ENCODE measurements around the gene PDLIM5.
"Not testable (repeated sequence)": the region's sequence is repeated elsewhere in the genome, so short reads cannot be mapped to it uniquely, and the experiment has no call there.

The PDLIM5 gene

GRCh38 chr4:94531991-94532789 is 80.4 kb downstream of the PDLIM5 start:
- DNase-seq, result no peak

DNA sequence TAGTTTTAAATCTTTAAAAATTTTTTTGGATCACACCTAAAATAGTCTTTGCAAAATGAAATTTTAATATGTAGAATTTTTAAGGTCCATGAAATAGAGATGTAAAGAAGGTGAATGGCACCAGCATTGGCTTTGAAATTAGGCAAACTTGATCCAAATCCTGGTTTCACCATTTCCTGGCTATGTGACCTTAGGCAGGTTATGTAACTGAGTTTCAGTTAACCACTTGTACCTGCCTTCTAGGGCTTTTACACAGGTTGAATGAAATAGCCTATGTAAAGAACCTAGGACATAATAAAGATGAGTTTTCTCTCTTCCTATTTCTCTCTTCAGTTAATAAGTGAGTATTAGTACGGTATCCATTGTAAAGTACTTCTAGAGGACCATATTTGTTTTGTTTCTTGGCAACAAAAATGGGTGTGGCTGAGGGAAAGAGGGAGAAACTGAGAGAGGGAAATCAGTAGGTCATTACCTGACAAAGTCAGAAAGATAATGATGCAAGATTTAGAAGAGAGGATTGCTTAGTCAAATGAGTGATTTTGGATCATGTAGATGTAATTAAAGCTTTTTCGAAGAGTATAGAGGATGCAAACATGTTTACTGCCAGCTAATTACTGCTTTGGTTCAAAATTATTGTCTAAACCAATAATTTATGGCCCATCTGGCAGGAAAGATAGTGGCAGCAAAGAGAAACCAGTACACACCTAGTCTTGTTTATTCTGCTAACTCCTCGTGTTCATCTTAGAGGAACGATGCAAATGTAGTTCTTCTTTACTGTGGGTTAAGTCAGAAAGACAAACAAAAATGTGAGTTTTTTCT is 81.9 kb downstream of the PDLIM5 start:
- no peak for DNase-seq

- DNase-seq, result no peak
Measured at GRCh38 chr4:94534401-94535312, 82.9 kb downstream of the PDLIM5 start.

GRCh38 chr4:94536049-94536448 is 84.3 kb downstream of the PDLIM5 start:
- DNase-seq, result no peak

DNA sequence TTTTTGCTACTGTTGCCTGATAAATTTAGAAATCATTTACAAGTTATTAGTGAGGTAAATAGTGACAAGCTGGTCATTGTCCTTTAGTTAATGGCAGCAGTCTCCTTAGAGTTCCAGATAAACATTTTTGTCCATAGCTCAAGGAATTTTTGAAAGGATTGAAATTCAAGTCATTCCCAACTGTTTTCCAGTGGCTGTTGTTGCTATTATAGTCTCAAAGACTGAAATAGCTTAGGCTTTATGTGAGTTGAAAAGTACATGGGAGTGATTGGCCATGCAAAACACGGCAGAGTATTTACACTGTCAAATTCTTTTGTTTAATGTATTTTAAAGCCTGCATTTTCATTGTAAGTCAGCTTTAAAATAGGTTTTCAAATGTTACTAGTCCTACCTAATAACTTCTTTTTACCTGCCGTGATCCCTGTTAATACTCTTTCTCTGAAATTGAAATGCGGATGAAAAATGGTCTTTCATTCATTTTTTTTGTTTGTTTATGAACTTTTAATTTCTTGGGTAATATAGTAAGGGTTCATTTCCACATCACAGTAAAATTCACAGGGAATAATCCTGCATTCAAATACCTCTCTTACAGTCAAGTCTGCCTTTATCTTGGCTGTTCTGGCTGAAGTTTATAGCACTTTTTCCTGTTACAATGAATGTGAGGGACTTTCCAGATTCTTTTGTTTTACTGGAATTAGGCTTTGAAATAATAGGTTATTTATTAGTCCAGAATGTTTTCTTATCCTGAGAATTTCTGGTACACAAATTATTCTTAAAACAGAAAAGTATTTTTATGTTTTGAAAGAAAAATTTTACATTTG is 85.1 kb downstream of the PDLIM5 start:
- no peak for DNase-seq

GRCh38 chr4:94537921-94538628 is 86.3 kb downstream of the PDLIM5 start:
- DNase-seq, result no peak

DNA sequence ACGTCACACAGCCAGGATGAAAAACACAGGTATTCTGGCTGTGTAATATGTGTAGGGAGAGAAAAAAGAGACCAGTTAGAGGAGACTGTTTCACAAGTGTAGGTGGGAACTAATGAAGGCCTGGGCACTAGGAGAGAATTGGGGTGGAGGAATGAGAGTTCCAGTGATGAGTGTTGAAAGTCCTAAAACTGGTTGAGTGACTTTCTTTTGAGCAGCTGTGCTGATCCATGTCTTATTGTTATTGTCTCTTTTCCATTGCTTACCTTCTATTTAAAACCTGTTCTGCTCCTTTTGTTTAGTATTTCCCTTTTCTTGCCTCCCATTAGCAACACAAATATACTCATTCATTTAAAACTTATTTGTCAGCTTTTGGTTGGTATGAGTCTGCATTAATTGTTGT is 88.7 kb downstream of the PDLIM5 start:
- no peak for DNase-seq

DNA sequence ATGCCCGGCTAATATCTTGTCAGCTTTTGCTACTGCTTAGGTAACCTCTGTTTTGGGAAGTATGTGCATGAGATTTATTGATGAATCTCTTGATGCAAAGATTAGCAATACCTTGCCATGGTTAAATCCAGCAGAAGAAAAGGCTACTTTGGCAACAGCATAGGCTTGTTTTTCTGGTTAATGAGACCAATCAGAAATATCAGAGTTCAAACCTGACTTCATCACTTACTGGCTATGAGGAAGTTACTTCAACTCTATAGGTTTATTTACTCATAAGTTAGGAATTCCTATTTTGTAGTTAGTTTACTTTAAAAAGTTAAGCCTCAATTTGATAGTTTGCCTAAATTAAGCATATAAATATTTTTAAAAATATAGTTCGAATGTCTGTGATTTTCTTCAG is 93.1 kb downstream of the PDLIM5 start:
- no peak for DNase-seq

GRCh38 chr4:94545296-94545695 is 93.6 kb downstream of the PDLIM5 start:
- no peak for DNase-seq

DNA sequence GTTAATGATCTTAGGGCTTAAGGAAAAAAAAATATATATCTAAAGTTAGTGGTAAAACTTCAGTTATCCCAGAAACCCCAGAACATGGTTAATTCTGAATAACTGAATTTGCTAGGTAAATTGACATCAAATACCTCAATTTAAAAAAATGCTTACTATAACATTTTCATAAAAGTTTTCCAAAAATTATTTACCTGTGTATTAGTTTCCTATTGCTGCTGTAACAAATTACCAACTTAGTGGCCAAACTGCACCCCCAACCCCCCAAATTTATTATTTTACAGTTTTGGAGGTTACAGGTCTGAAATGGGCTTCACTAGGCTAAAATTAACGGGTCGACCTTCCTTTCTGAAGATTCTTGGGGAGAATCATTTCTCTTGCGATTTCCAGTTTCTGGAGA is 95.2 kb downstream of the PDLIM5 start:
- no peak for DNase-seq

GRCh38 chr4:94548571-94548970 is 96.8 kb downstream of the PDLIM5 start:
- no peak for DNase-seq

- no peak for DNase-seq
Measured at GRCh38 chr4:94550352-94550751, 98.6 kb downstream of the PDLIM5 start.

DNA sequence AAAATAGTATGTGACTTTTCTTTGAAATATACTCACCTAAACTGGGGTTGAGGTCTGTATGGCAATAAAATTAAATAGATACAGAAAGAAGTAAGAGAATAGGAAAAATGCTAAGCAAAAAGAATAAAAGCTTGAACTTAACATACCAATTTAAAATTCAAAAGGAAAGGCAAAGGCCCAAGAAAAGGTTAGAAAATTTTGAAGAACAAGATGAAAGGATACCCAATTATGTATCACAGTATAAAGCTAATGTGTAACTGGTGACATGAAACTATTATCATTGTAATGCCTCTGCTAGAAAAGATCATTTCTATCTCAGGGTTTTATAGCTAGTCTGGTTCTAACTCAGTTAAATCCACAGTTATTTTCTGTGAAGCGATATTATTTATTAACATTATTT is 99.1 kb downstream of the PDLIM5 start:
- DNase-seq, result no peak

GRCh38 chr4:94551643-94552564 is 100.2 kb downstream of the PDLIM5 start:
- DNase-seq, result no peak

DNA sequence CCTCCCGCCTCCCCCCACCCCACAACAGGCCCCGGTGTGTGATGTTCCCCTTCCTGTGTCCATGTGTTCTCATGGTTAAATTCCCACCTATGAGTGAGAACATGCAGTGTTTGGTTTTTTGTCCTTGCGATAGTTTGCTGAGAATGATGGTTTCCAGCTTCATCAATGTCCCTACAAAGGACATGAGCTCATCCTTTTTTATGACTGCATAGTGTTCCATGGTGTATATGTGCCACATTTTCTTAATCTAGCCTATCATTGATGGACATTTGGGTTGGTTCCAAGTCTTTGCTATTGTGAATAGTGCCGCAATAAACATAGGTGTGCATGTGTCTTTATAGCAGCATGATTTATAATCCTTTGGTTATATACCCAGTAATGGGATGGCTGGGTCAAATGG is 104.3 kb downstream of the PDLIM5 start:
- not testable (repeated sequence) for DNase-seq

DNA sequence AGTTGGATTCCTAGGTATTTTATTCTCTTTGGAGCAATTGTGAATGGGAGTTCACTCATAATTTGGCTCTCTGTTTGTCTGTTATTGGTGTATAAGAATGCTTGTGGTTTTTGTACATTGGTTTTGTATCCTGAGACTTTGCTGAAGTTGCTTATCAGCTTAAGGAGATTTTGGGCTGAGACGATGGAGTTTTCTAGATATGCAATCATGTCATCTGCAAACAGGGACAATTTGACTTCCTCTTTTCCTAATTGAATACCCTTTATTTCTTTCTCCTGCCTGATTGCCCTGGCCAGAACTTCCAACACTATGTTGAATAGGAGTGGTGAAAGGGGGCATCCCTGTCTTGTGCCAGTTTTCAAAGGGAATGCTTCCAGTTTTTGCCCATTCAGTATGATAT is 105.9 kb downstream of the PDLIM5 start:
- DNase-seq, result not testable (repeated sequence)

- DNase-seq, result no peak
Measured at GRCh38 chr4:94558392-94558904, 106.7 kb downstream of the PDLIM5 start.

- no peak for DNase-seq
Measured at GRCh38 chr4:94559351-94559806, 107.6 kb downstream of the PDLIM5 start.

DNA sequence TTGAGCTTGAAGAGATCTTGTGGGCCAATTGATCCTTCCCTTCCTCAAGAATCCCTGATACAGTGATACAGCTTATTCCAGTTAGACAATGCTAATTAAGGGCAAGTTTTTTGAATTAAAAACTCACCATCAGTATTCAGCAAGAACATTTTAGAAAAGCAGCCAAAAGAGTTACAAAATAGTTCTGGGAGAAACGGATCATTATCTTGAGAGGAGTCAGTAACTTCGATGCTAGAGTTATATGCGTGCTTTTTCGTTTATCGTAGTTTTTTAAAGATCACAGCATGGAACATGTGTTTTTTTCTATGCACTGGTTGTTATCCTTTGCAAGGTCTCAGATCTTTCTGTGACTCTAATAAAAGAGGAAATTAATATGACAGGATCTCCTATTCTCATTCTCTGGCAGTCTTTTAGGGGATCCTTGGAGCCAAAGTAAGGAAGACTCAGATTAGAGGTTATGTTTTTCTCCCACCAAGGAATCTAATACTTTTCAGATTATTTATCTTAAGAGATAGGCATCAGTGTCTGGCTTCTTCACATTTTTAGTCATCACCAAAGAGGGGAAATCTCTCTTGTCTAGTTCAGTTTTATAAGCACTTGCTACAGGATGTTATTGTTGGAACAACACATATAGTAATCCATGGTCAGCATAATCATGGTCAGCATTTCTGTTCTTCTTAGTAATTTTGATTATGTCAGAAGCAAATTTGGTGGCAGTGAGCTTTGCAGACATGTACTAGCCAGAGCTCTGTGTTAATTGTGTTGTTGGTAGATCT is 109.7 kb downstream of the PDLIM5 start:
- no peak for DNase-seq
